HL-60 (cell line): Measurements from ENCODE around the gene JARID2.

Experiments
- DNase-seq, 2 experiments: peaks; one replicate each; pipeline ENCODE4 v3.0.0-alpha.2; 2010 to 2020; ENCODE audit warnings: low read depth in 1 of 2, low spot score in 1 of 2
- H3K27ac ChIP-seq: fragments of 250-450 bp; sonication (Bioruptor Pico); replicated peaks from 2 replicates; pipeline ENCODE4 v1.5.1; 2020; ENCODE audit warnings: mild to moderate bottlenecking, moderate library complexity
- H3K27me3 ChIP-seq: fragments of 250-450 bp; sonication (Bioruptor Pico); 2 replicates; pipeline ENCODE4 v1.5.1; 2021; ENCODE audit warnings: mild to moderate bottlenecking, moderate library complexity; ENCODE audit not compliant: insufficient read depth, poor library complexity, severe bottlenecking
- H3K4me3 ChIP-seq: replicated peaks from 2 replicates; pipeline ENCODE4 v1.5.1; 2011; ENCODE audit warnings: mild to moderate bottlenecking, control low read depth, low read length; ENCODE audit not compliant: insufficient read depth
- CTCF ChIP-seq: IDR thresholded peaks from one replicate; pipeline ENCODE4 v1.5.1; 2011; ENCODE audit warnings: low read length, control low read depth, inconsistent platforms; ENCODE audit not compliant: insufficient read depth
- GABPA ChIP-seq: IDR thresholded peaks from 2 replicates; pipeline ENCODE4 v1.6.1; 2012; ENCODE audit warnings: low read depth
- POLR2AphosphoS5 ChIP-seq: IDR thresholded peaks from 2 replicates; pipeline ENCODE4 v1.6.1; 2012; ENCODE audit warnings: low read depth
- SPI1 ChIP-seq: IDR thresholded peaks from 2 replicates; pipeline ENCODE4 v1.6.1; 2012; ENCODE audit warnings: low read depth, mild to moderate bottlenecking, borderline replicate concordance
- TF ChIP-seq, protein P1 (sequence below): IDR thresholded peaks from 2 replicates; pipeline ENCODE4 v1.6.1; 2012; ENCODE audit warnings: low read depth; ENCODE audit not compliant: insufficient replicate concordance

JARID2 gene

GRCh38 chr6:15293674-15294073, 47.8 kb downstream of the JARID2 start:
- no peak overlapping the region for H3K4me3 ChIP-seq
- DNase-seq: no peak
- no peak for TF ChIP-seq POLR2AphosphoS5
- TF ChIP-seq CTCF: no peak
- no peak for TF ChIP-seq SPI1
- TF ChIP-seq, protein P1, sequence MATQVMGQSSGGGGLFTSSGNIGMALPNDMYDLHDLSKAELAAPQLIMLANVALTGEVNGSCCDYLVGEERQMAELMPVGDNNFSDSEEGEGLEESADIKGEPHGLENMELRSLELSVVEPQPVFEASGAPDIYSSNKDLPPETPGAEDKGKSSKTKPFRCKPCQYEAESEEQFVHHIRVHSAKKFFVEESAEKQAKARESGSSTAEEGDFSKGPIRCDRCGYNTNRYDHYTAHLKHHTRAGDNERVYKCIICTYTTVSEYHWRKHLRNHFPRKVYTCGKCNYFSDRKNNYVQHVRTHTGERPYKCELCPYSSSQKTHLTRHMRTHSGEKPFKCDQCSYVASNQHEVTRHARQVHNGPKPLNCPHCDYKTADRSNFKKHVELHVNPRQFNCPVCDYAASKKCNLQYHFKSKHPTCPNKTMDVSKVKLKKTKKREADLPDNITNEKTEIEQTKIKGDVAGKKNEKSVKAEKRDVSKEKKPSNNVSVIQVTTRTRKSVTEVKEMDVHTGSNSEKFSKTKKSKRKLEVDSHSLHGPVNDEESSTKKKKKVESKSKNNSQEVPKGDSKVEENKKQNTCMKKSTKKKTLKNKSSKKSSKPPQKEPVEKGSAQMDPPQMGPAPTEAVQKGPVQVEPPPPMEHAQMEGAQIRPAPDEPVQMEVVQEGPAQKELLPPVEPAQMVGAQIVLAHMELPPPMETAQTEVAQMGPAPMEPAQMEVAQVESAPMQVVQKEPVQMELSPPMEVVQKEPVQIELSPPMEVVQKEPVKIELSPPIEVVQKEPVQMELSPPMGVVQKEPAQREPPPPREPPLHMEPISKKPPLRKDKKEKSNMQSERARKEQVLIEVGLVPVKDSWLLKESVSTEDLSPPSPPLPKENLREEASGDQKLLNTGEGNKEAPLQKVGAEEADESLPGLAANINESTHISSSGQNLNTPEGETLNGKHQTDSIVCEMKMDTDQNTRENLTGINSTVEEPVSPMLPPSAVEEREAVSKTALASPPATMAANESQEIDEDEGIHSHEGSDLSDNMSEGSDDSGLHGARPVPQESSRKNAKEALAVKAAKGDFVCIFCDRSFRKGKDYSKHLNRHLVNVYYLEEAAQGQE: no peak
- no peak for TF ChIP-seq GABPA
- H3K27ac ChIP-seq: peak overlapping the region; percentile 12; the same call in 1 of the 2 replicates
- no peaks in the 10 kb centered on the region for H3K27me3 ChIP-seq

DNA sequence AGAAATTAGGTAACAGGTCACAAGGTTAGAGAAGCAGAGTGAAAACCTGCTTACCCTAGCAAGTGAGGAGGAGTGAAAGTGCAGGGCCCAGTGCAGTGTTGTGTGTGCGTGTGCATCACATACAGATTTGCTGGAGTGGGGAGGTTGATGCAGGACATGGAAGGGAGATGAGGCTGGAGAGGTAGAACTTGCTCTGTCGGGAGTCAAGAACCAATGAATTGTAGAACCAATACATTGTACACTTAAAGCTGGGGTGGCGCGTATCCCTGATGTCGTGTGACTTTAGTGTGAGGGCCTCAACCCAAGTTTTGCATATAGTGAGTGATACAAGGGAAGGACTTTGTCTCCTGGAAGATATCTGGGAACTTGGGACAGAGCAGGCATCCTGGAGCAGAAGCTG, 48.6 kb downstream of the JARID2 start:
- no peak overlapping the region for H3K4me3 ChIP-seq
- H3K27ac ChIP-seq: no peak overlapping the region
- TF ChIP-seq SPI1 (no peak), GABPA (no peak), POLR2AphosphoS5 (no peak), CTCF (no peak)
- TF ChIP-seq, protein P1: no peak
- no peaks in the 10 kb centered on the region for H3K27me3 ChIP-seq
- no peak for DNase-seq

DNA sequence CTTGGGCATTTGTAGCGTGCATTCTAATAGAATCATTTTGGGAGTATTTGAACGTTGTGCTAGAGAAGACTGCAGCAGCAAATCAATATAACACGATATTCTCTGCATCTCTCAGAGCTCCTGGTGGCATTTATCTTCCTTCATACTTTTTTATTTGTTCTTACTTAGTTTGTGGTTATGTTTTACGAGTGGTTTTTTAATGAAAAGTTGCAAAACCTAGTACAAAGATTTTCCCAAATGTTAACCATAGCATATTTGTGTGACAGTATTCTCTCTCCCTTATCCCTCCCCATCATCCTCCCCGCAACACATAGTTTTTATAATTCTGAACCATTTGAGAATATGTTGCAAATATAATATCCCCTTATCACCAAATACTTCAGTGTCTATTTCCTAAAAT, 50.4 kb downstream of the JARID2 start:
- Histone ChIP-seq H3K4me3 (no peak overlapping the region), H3K27me3 (no peaks in the 10 kb centered on the region), H3K27ac (peak overlapping the region; percentile 79)
- TF ChIP-seq SPI1: no peak
- TF ChIP-seq GABPA: no peak
- TF ChIP-seq, protein P1: no peak
- no peak for TF ChIP-seq POLR2AphosphoS5
- TF ChIP-seq CTCF: no peak
- no peak for DNase-seq
